Keratinocyte (primary cell): ENCODE results near the gene CENPP. TPM values are rescaled to one million over a fixed set of nuclear protein-coding genes. Genes with fewer than 3 reads are reported as not detected.

ENCODE experiments used
- DNase-seq: peaks from one replicate; pipeline ENCODE4 v3.0.0-alpha.2; 2011; ENCODE audit warnings: low read depth, missing footprints, low spot score
- FAIRE-seq: peaks from 2 replicates; lab custom pipeline; 2011; peaks lifted over from hg19 to GRCh38; lab: Jason Lieb, UNC
- H2AFZ ChIP-seq: 2 replicates; pipeline ENCODE4 v1.6.0; 2012; ENCODE audit warnings: low read length, control low read depth, inconsistent platforms; ENCODE audit not compliant: control insufficient read depth
- H3K27ac ChIP-seq: 2 replicates; pipeline ENCODE4 v1.5.1; 2011; ENCODE audit warnings: low read length; ENCODE audit not compliant: control insufficient read depth, insufficient read depth
- H3K27me3 ChIP-seq: 3 replicates; pipeline ENCODE4 v1.6.0; 2011; ENCODE audit warnings: low read length; ENCODE audit not compliant: control insufficient read depth, insufficient read depth; ENCODE audit errors: extremely low read depth
- H3K36me3 ChIP-seq, 2 experiments: 2 replicates in 1 of 2; 3 replicates in 1 of 2; pipeline ENCODE4 v1.5.1; 2011; ENCODE audit warnings: low read length in 2 of 2, mild to moderate bottlenecking in 1 of 2; ENCODE audit not compliant: control insufficient read depth in 2 of 2, insufficient read depth in 2 of 2; ENCODE audit errors: extremely low read depth in 1 of 2
- H3K4me1 ChIP-seq: 3 replicates; pipeline ENCODE4 v1.5.1; 2011; ENCODE audit warnings: low read length; ENCODE audit not compliant: control insufficient read depth, insufficient read depth; ENCODE audit errors: extremely low read depth
- H3K4me2 ChIP-seq: 3 replicates; pipeline ENCODE4 v1.6.0; 2011; ENCODE audit warnings: low read depth, low read length; ENCODE audit not compliant: control insufficient read depth, insufficient read depth; ENCODE audit errors: extremely low read depth
- H3K4me3 ChIP-seq, 3 experiments: fragments of 200-600 bp in 1 of 3; sonication (generic) in 1 of 3; 2 replicates in 2 of 3; 3 replicates in 1 of 3; pipeline ENCODE4 v1.5.1; 2011 to 2016; ENCODE audit warnings: low read length in 3 of 3, mild to moderate bottlenecking in 3 of 3, control low read depth in 2 of 3, inconsistent platforms in 1 of 3, low read depth in 1 of 3, mixed read lengths in 1 of 3, mixed run types in 1 of 3, moderate library complexity in 1 of 3; ENCODE audit not compliant: control insufficient read depth in 2 of 3, insufficient read depth in 2 of 3; ENCODE audit errors: extremely low read depth in 1 of 3
- H3K79me2 ChIP-seq: 2 replicates; pipeline ENCODE4 v1.6.0; 2012; ENCODE audit warnings: low read length; ENCODE audit not compliant: control insufficient read depth, insufficient read depth
- H3K9ac ChIP-seq: 3 replicates; pipeline ENCODE4 v1.6.0; 2011; ENCODE audit warnings: low read length; ENCODE audit not compliant: control insufficient read depth, insufficient read depth; ENCODE audit errors: extremely low read depth
- H3K9me1 ChIP-seq: 3 replicates; pipeline ENCODE4 v1.6.0; 2011; ENCODE audit warnings: low read length; ENCODE audit not compliant: control insufficient read depth, insufficient read depth; ENCODE audit errors: extremely low read depth
- H3K9me3 ChIP-seq: 2 replicates; pipeline ENCODE4 v1.5.1; 2012; ENCODE audit warnings: low read depth, low read length; ENCODE audit not compliant: control insufficient read depth
- H4K20me1 ChIP-seq: 3 replicates; pipeline ENCODE4 v1.6.0; 2011; ENCODE audit warnings: low read length; ENCODE audit not compliant: control insufficient read depth, insufficient read depth; ENCODE audit errors: extremely low read depth
- EZH2 ChIP-seq: IDR thresholded peaks from one replicate; pipeline ENCODE4 v1.6.1; 2012; ENCODE audit warnings: inconsistent platforms, mild to moderate bottlenecking, low read length, moderate library complexity
- dilution Hi-C: fragments of 300-500 bp; cut with MboI; formaldehyde crosslinking; loops from one replicate; pipeline ENCODE4 v1.7.0; 2020; ENCODE audit warnings: low sequenced_read_pairs; ENCODE audit not compliant: extremely low pct_ligation_motif_present
- polyA plus RNA-seq, 5 experiments: library from polyadenylated mRNA; depleted of rRNA in 3 of 5; stranded (reverse) in 3 of 5; stranded (forward) in 1 of 5; unstranded in 1 of 5; fragments of >200 nt; gene quantifications; 1 replicate in 1 of 5; 2 replicates in 3 of 5; 3 replicates in 1 of 5; pipeline versions ENCODE4 v1.2.1 to v1.2.3, GENCODE V29; 2011 to 2012; ENCODE audit warnings: missing spikeins in 2 of 5, low read depth in 1 of 5, low replicate concordance in 1 of 5
- TF ChIP-seq, protein P1 (sequence below), 3 experiments: IDR thresholded peaks in 1 of 3; conservative IDR thresholded peaks in 1 of 3; optimal IDR thresholded peaks in 1 of 3; 2 replicates in 2 of 3; 3 replicates in 1 of 3; pipeline versions ENCODE3 to v1.5.1; 2011; ENCODE audit warnings: low read length in 3 of 3, mild to moderate bottlenecking in 3 of 3, moderate library complexity in 2 of 3, control low read depth in 1 of 3, inconsistent platforms in 1 of 3; ENCODE audit not compliant: insufficient read depth in 2 of 3; ENCODE audit errors: extremely low read depth in 1 of 3

The CENPP gene
- polyA plus RNA-seq, 1 donor (not counting 4 experiments of a cell fraction or from before 2014, with no cell fraction given): 6.7 TPM

DNA sequence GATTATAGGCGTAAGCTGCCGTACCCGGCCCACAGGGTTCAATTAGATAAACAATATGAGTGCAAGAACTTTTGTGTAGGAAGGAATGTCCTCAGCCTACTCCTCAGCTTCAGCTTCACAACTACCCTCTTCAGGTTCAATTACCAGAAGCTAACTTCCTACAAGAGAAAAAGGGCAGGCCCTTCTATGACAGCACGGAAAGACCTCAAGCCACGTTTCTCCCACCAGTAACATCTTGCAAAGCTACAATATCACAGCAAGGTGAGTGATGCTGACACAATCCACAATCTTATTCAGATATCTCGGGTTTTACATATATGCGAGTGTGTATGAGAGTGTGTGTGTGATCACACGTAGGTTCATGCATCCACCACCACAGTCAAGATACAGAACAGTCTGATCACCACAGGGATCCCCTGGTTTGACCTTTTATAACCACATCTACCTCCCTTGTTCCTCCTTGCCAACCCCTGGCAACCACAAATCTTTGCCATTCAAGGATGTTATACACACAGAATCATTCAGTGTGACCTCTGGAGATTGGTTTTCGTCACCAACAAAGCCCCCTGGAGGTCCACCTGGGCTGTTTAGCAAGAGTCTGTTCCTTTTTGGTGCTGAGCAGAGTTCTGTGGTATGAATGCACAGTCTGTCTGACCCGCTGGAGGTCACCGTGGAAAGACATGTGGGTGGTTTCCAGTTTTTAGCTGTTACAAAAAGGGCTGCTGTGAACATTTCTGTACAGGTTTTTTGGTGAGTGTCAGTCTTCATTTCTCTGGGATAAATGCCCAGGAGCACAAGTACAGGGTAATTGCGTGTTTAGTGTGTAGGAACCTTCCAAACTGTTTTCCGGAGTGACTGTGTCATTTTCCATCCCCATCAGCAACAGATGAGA is 305.9 kb downstream of the CENPP start:
- no peaks in the 10 kb centered on the region for H3K4me1 ChIP-seq
- dilution Hi-C loops: no loop called here
- H3K27me3 ChIP-seq: no peaks in the 10 kb centered on the region
- TF ChIP-seq, protein P1, sequence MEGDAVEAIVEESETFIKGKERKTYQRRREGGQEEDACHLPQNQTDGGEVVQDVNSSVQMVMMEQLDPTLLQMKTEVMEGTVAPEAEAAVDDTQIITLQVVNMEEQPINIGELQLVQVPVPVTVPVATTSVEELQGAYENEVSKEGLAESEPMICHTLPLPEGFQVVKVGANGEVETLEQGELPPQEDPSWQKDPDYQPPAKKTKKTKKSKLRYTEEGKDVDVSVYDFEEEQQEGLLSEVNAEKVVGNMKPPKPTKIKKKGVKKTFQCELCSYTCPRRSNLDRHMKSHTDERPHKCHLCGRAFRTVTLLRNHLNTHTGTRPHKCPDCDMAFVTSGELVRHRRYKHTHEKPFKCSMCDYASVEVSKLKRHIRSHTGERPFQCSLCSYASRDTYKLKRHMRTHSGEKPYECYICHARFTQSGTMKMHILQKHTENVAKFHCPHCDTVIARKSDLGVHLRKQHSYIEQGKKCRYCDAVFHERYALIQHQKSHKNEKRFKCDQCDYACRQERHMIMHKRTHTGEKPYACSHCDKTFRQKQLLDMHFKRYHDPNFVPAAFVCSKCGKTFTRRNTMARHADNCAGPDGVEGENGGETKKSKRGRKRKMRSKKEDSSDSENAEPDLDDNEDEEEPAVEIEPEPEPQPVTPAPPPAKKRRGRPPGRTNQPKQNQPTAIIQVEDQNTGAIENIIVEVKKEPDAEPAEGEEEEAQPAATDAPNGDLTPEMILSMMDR (optimal IDR thresholded peaks at IDR 0.05 in 1 of 3, IDR thresholded peaks at IDR 0.05 in 1 of 3, conservative IDR thresholded peaks at IDR 0.05 in 1 of 3; ENCODE audit: extremely low read depth in 1 of 3, insufficient read depth in 2 of 3, low read length in 3 of 3): no peak
- TF ChIP-seq EZH2: no peak
- H3K27ac ChIP-seq: no peak overlapping the region
- H4K20me1 ChIP-seq: no peaks in the 10 kb centered on the region
- no peaks in the 10 kb centered on the region for H3K9me3 ChIP-seq
- no peak overlapping the region for H3K4me3 ChIP-seq
- H3K4me2 ChIP-seq: no peak overlapping the region
- no peak overlapping the region for H2AFZ ChIP-seq
- H3K9ac ChIP-seq: no peak overlapping the region
- H3K9me1 ChIP-seq: no peaks in the 10 kb centered on the region
- no peak for FAIRE-seq
- H3K79me2 ChIP-seq: no peaks in the 10 kb centered on the region
- no peak for DNase-seq
- peaks cover 26 to 36% of the 10 kb centered on the region in 2 experiments for H3K36me3 ChIP-seq

DNA sequence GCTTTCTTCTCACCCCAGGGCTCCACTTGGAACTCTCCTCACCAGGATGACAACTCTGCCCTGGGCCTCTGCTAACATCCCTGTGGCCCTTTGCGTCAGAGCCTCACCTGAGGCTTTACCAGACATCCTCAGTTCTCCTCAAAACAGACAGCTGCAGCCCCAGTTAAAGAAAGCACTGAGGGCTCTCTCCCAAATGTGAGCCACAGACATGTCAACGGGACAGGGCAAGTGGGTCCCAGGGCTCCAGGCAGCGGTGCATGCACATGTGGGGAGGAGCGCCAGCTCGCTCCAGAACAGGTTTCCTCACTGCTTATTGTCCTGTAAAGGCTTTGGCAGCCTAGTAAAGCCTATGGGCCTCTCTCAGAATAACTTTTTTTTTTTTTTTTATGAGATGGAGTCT is 306.9 kb downstream of the CENPP start:
- no peak for FAIRE-seq
- H3K9me1 ChIP-seq: no peaks in the 10 kb centered on the region
- H3K4me3 ChIP-seq: no peak overlapping the region
- no peaks in the 10 kb centered on the region for H4K20me1 ChIP-seq
- H3K79me2 ChIP-seq: no peaks in the 10 kb centered on the region
- no peak overlapping the region for H3K4me2 ChIP-seq
- DNase-seq: no peak
- no peak overlapping the region for H2AFZ ChIP-seq
- TF ChIP-seq, protein P1 (optimal IDR thresholded peaks at IDR 0.05 in 1 of 3, IDR thresholded peaks at IDR 0.05 in 1 of 3, conservative IDR thresholded peaks at IDR 0.05 in 1 of 3; ENCODE audit: extremely low read depth in 1 of 3, insufficient read depth in 2 of 3, low read length in 3 of 3): no peak
- no peak for TF ChIP-seq EZH2
- H3K36me3 ChIP-seq: peaks cover 33 to 40% of the 10 kb centered on the region in 2 experiments
- H3K27ac ChIP-seq: no peak overlapping the region
- no peaks in the 10 kb centered on the region for H3K27me3 ChIP-seq
- no peaks in the 10 kb centered on the region for H3K4me1 ChIP-seq
- H3K9me3 ChIP-seq: no peaks in the 10 kb centered on the region
- dilution Hi-C loops: no loop called here
- no peak overlapping the region for H3K9ac ChIP-seq
